ENCODE results near the gene MAGEB17.
"Not testable (repeated sequence)": the region's sequence is repeated elsewhere in the genome, so short reads cannot be mapped to it uniquely, and the experiment has no call there.

MAGEB17 gene

GRCh38 chrX:16142246-16142558 is 25.1 kb upstream of the MAGEB17 start:
- Mint-ChIP-seq H3K36me3 (ENCODE audit: low read depth) (no peaks in the 10 kb centered on the region), H3K27me3 (ENCODE audit: low read depth) (peaks cover 3% of the 10 kb centered on the region), H3K4me1 (ENCODE audit: low read depth) (no peaks in the 10 kb centered on the region), H3K4me3 (no peak overlapping the region), H3K9me3 (no peaks in the 10 kb centered on the region), H3K27ac (no peak overlapping the region)

GRCh38 chrX:16143968-16144367 is 23.3 kb upstream of the MAGEB17 start:
- H3K9me3 Mint-ChIP-seq = no peaks in the 10 kb centered on the region
- no peaks in the 10 kb centered on the region for H3K4me1 Mint-ChIP-seq (ENCODE audit: low read depth)
- no peaks in the 10 kb centered on the region for H3K36me3 Mint-ChIP-seq (ENCODE audit: low read depth)
- no peaks in the 10 kb centered on the region for H3K27me3 Mint-ChIP-seq (ENCODE audit: low read depth)
- no peak overlapping the region for H3K4me3 Mint-ChIP-seq
- H3K27ac Mint-ChIP-seq = no peak overlapping the region

- no peaks in the 10 kb centered on the region for H3K36me3 Mint-ChIP-seq (ENCODE audit: low read depth)
- H3K9me3 Mint-ChIP-seq = no peaks in the 10 kb centered on the region
- no peak overlapping the region for H3K4me3 Mint-ChIP-seq
- H3K4me1 Mint-ChIP-seq (ENCODE audit: low read depth) = no peaks in the 10 kb centered on the region
- no peak overlapping the region for H3K27ac Mint-ChIP-seq
- peaks cover 3% of the 10 kb centered on the region for H3K27me3 Mint-ChIP-seq (ENCODE audit: low read depth)
Measured at GRCh38 chrX:16144420-16144819, 22.9 kb upstream of the MAGEB17 start.

GRCh38 chrX:16145093-16145492 is 22.2 kb upstream of the MAGEB17 start:
- H3K27me3 Mint-ChIP-seq (ENCODE audit: low read depth); H3K4me3 Mint-ChIP-seq; H3K9me3 Mint-ChIP-seq; H3K36me3 Mint-ChIP-seq (ENCODE audit: low read depth); H3K4me1 Mint-ChIP-seq (ENCODE audit: low read depth); H3K27ac Mint-ChIP-seq: not testable (repeated sequence)

DNA sequence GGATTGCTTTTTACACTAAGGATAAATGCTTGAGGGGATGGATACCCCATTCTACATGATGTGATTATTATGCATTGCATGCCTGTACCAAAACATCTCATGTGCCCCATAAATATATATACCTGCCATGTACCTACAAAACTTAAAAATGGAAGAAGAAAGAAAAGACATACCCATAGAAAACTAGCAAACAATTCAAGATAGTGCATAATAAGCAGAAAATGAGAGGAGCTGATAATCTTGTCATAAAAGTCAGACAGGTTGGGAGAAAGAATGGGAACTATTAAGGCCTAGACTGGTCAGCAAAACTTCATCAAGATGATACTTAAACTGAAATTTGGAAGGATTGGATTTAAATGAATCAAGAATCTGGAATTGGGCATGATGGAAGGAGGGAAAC is 21.6 kb upstream of the MAGEB17 start:
- Mint-ChIP-seq H3K36me3 (ENCODE audit: low read depth) (no peaks in the 10 kb centered on the region), H3K9me3 (no peaks in the 10 kb centered on the region), H3K27me3 (ENCODE audit: low read depth) (peaks cover 3% of the 10 kb centered on the region), H3K27ac (no peak overlapping the region), H3K4me1 (ENCODE audit: low read depth) (no peaks in the 10 kb centered on the region), H3K4me3 (no peak overlapping the region)

DNA sequence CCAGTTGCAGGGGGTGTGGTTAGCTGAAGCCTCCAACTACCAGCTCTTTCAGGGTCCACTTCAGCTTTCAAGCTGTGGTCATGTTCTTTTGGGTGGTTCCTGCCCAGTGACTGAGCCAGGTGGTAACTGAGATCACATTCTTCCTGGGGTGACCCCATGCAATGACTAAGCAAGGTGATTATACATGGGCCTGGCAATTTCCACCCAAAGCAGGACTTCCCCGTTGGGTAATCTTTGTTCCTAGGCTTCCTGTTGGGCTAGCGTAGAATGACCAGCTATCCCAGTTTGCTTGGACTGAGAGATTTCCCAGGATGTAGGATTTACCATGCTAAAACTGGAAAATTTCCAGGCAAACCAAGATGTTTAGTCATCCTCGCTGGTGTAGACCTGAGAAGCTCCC is 18.4 kb upstream of the MAGEB17 start:
- no peak overlapping the region for H3K4me3 Mint-ChIP-seq
- peaks cover 3% of the 10 kb centered on the region for H3K27me3 Mint-ChIP-seq (ENCODE audit: low read depth)
- no peaks in the 10 kb centered on the region for H3K36me3 Mint-ChIP-seq (ENCODE audit: low read depth)
- no peak overlapping the region for H3K27ac Mint-ChIP-seq
- no peaks in the 10 kb centered on the region for H3K9me3 Mint-ChIP-seq
- H3K4me1 Mint-ChIP-seq (ENCODE audit: low read depth) = no peaks in the 10 kb centered on the region

DNA sequence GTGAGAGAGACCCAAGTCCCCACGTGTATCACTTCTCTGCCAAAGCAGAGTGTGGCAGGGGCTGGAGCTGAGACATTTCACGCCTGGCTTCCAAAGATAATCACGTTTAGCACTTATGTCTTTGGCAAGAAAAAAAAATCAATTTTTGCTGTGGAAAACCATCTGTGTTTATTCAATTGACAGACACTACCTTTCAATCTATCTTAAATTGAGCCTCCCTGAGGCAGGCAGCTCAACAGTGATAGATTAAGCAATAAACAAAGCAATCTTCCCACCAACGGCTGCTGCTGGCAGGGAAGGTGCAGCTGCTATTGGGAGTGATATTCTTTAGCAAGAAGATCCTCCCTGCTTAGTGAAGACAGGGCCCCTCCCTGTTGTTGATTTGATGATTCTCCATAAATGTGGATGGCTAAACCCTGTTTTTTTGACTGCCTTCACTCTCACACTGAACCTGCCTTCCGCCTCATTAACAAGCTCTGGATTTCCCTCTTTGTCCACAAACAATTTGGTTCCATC is 11.6 kb upstream of the MAGEB17 start:
- no peak overlapping the region for H3K27ac Mint-ChIP-seq
- H3K4me1 Mint-ChIP-seq (ENCODE audit: low read depth) = no peaks in the 10 kb centered on the region
- H3K9me3 Mint-ChIP-seq = no peaks in the 10 kb centered on the region
- no peaks in the 10 kb centered on the region for H3K36me3 Mint-ChIP-seq (ENCODE audit: low read depth)
- H3K4me3 Mint-ChIP-seq = no peak overlapping the region
- no peaks in the 10 kb centered on the region for H3K27me3 Mint-ChIP-seq (ENCODE audit: low read depth)

DNA sequence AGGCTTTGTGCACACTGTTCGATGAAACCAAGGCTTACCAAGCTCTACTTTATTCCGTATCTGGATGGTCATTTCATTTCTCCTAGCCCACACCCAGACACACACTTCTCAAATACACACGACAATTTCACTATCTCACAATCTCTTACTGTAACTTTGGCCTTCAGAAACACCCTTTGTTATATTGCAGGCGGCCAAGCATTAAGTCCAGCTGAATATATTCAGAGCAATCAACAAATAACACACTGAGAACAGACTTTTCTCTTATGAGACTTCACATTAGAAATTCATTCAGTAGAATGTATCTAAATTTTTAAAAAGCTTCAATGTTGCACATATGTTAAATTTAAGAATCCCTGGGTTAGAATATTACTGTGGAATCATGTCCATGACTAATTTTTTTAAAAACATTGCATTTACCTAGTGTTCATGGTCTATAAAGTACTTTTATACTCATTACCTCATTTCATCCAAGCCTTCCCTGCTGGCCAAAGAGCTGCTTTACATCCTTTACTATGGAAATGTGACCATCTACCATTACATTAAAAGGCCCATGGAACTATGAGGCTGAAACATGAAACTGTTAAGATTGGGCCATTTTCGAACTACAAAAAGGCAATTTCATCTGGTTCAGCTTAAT is 10.5 kb upstream of the MAGEB17 start:
- H3K36me3 Mint-ChIP-seq (ENCODE audit: low read depth) = no peaks in the 10 kb centered on the region
- no peak overlapping the region for H3K4me3 Mint-ChIP-seq
- no peaks in the 10 kb centered on the region for H3K4me1 Mint-ChIP-seq (ENCODE audit: low read depth)
- no peaks in the 10 kb centered on the region for H3K27me3 Mint-ChIP-seq (ENCODE audit: low read depth)
- no peaks in the 10 kb centered on the region for H3K9me3 Mint-ChIP-seq
- H3K27ac Mint-ChIP-seq = no peak overlapping the region

DNA sequence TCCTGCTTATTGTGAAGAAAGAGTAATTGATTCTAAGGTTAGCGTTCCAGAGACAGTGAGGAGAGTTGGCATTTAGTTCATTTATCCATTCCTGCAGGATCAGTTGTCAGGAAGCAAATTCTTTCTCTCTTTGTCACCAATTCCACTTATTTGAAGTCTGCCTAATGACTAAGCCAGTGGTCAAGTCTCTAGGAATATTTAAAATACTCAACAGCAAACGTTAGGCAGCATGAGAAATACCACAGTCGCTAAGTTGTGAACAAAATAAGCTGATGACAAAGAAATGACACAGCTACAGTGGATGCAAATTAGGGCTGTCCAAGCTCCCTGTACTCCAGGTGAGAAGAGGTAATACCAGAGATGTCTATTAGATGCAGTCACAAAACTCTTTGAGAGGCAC is 6.6 kb upstream of the MAGEB17 start:
- no peak overlapping the region for H3K27ac Mint-ChIP-seq
- H3K4me1 Mint-ChIP-seq (ENCODE audit: low read depth) = no peaks in the 10 kb centered on the region
- no peaks in the 10 kb centered on the region for H3K36me3 Mint-ChIP-seq (ENCODE audit: low read depth)

GRCh38 chrX:16161173-16161572 is 6.1 kb upstream of the MAGEB17 start:
- H3K4me1 Mint-ChIP-seq (ENCODE audit: low read depth); H3K36me3 Mint-ChIP-seq (ENCODE audit: low read depth); H3K27me3 Mint-ChIP-seq (ENCODE audit: low read depth); H3K4me3 Mint-ChIP-seq; H3K27ac Mint-ChIP-seq; H3K9me3 Mint-ChIP-seq: not testable (repeated sequence)

More for the DNA sequence above, 6.6 kb upstream of the MAGEB17 start:
- Mint-ChIP-seq H3K9me3 (no peaks in the 10 kb centered on the region), H3K27me3 (ENCODE audit: low read depth) (no peaks in the 10 kb centered on the region), H3K4me3 (no peak overlapping the region)

GRCh38 chrX:16162391-16162790 is 4.9 kb upstream of the MAGEB17 start:
- H3K27ac Mint-ChIP-seq = no peak overlapping the region
- H3K9me3 Mint-ChIP-seq = no peaks in the 10 kb centered on the region
- no peaks in the 10 kb centered on the region for H3K4me1 Mint-ChIP-seq (ENCODE audit: low read depth)
- H3K27me3 Mint-ChIP-seq (ENCODE audit: low read depth) = no peaks in the 10 kb centered on the region
- H3K4me3 Mint-ChIP-seq = no peak overlapping the region
- no peaks in the 10 kb centered on the region for H3K36me3 Mint-ChIP-seq (ENCODE audit: low read depth)

GRCh38 chrX:16164748-16165147 is 2.5 kb upstream of the MAGEB17 start:
- H3K36me3 Mint-ChIP-seq (ENCODE audit: low read depth) = no peaks in the 10 kb centered on the region
- H3K27ac Mint-ChIP-seq = no peak overlapping the region
- no peak overlapping the region for H3K4me3 Mint-ChIP-seq
- no peaks in the 10 kb centered on the region for H3K4me1 Mint-ChIP-seq (ENCODE audit: low read depth)
- no peaks in the 10 kb centered on the region for H3K9me3 Mint-ChIP-seq
- H3K27me3 Mint-ChIP-seq (ENCODE audit: low read depth) = no peaks in the 10 kb centered on the region

GRCh38 chrX:16171039-16171438 is 3.8 kb downstream of the MAGEB17 start:
- no peak overlapping the region for H3K4me3 Mint-ChIP-seq
- H3K36me3 Mint-ChIP-seq (ENCODE audit: low read depth) = no peaks in the 10 kb centered on the region
- H3K9me3 Mint-ChIP-seq = no peaks in the 10 kb centered on the region
- no peaks in the 10 kb centered on the region for H3K4me1 Mint-ChIP-seq (ENCODE audit: low read depth)
- no peak overlapping the region for H3K27ac Mint-ChIP-seq
- no peaks in the 10 kb centered on the region for H3K27me3 Mint-ChIP-seq (ENCODE audit: low read depth)

DNA sequence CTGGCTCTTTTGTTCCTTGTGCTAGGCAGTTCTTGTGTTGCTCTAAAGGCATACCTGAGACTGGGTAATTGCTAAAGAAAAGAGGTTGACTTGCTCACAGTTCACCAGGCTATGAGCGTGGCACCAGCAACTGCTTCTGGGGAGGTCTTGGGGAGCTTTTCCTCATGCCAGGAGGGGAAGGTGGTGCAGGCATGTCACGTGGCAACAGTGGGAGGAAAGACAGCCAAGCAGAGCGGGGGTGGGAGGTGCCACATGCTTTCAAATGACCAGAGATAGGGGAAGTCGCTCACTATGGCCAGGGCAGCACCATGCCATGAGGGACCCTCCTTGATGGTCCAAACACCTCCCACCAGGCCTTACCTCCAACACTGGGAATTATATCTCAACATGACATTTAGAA is 4.7 kb downstream of the MAGEB17 start:
- Mint-ChIP-seq H3K9me3 (no peaks in the 10 kb centered on the region), H3K4me1 (ENCODE audit: low read depth) (no peaks in the 10 kb centered on the region), H3K4me3 (no peak overlapping the region), H3K36me3 (ENCODE audit: low read depth) (no peaks in the 10 kb centered on the region), H3K27ac (no peak overlapping the region), H3K27me3 (ENCODE audit: low read depth) (peaks cover 4% of the 10 kb centered on the region)

GRCh38 chrX:16172391-16172790 is 5.1 kb downstream of the MAGEB17 start:
- Mint-ChIP-seq H3K36me3 (ENCODE audit: low read depth) (no peaks in the 10 kb centered on the region), H3K9me3 (no peaks in the 10 kb centered on the region), H3K4me1 (ENCODE audit: low read depth) (no peaks in the 10 kb centered on the region), H3K27ac (no peak overlapping the region), H3K4me3 (no peak overlapping the region), H3K27me3 (ENCODE audit: low read depth) (peaks cover 4% of the 10 kb centered on the region)
